Epithelial cell of prostate (primary cell): ENCODE data around the gene OTX2.

Source experiments
- DNase-seq: peaks from one replicate; pipeline ENCODE4 v3.0.0-alpha.2; 2011; ENCODE audit warnings: low read depth, low spot score
- H3K27ac ChIP-seq: fragments of 450-650 bp; 2 replicates; pipeline ENCODE4 v1.5.1; 2017; ENCODE audit warnings: mild to moderate bottlenecking

Gene OTX2

GRCh38 chr14:56813143-56813551 lies 2.9 kb upstream of the OTX2 start:
- H3K27ac ChIP-seq = no peak overlapping the region

GRCh38 chr14:56812364-56813141 lies 2.3 kb upstream of the OTX2 start:
- no peak for DNase-seq
- H3K27ac ChIP-seq = no peak overlapping the region

More at GRCh38 chr14:56813143-56813551, 2.9 kb upstream of the OTX2 start:
- DNase-seq = no peak

GRCh38 chr14:56811593-56812363 lies 1.5 kb upstream of the OTX2 start:
- H3K27ac ChIP-seq = no peak overlapping the region
- DNase-seq = no peak

GRCh38 chr14:56810836-56811592 lies 735 bp upstream of the OTX2 start:
- H3K27ac ChIP-seq = no peak overlapping the region
- DNase-seq = no peak

- no peak for DNase-seq
- H3K27ac ChIP-seq = no peak overlapping the region
Observed at GRCh38 chr14:56809270-56810146, 771 bp downstream of the OTX2 start.

- no peak for DNase-seq
Observed at GRCh38 chr14:56808383-56809269, 1.7 kb downstream of the OTX2 start.

GRCh38 chr14:56808110-56808382 lies 2.2 kb downstream of the OTX2 start:
- H3K27ac ChIP-seq = no peak overlapping the region
- DNase-seq = no peak

More at GRCh38 chr14:56808383-56809269, 1.7 kb downstream of the OTX2 start:
- H3K27ac ChIP-seq = no peak overlapping the region

- H3K27ac ChIP-seq = no peak overlapping the region
- no peak for DNase-seq
Observed at GRCh38 chr14:56807386-56808109, 2.7 kb downstream of the OTX2 start.

- no peak overlapping the region for H3K27ac ChIP-seq
Observed at GRCh38 chr14:56806760-56807159, 3.5 kb downstream of the OTX2 start.

GRCh38 chr14:56805992-56806727 lies 4.1 kb downstream of the OTX2 start:
- DNase-seq = no peak
- no peak overlapping the region for H3K27ac ChIP-seq

More at GRCh38 chr14:56806760-56807159, 3.5 kb downstream of the OTX2 start:
- no peak for DNase-seq

- H3K27ac ChIP-seq = no peak overlapping the region
- DNase-seq = no peak
Observed at GRCh38 chr14:56805201-56805991, 4.9 kb downstream of the OTX2 start.

GRCh38 chr14:56803816-56804535 lies 6.3 kb downstream of the OTX2 start:
- DNase-seq = no peak

GRCh38 chr14:56801920-56802319 lies 8.4 kb downstream of the OTX2 start:
- no peak for DNase-seq
- H3K27ac ChIP-seq = no peak overlapping the region

More at GRCh38 chr14:56803816-56804535, 6.3 kb downstream of the OTX2 start:
- no peak overlapping the region for H3K27ac ChIP-seq

GRCh38 chr14:56799343-56799645 lies 11.0 kb downstream of the OTX2 start:
- DNase-seq = no peak
- H3K27ac ChIP-seq = no peak overlapping the region

GRCh38 chr14:56798447-56799342 lies 11.6 kb downstream of the OTX2 start:
- no peak overlapping the region for H3K27ac ChIP-seq
- DNase-seq = no peak
